Smooth muscle cell (in vitro differentiated cells): ENCODE results near the gene ATP6V0B. TPM values are rescaled to one million over a fixed set of nuclear protein-coding genes. Genes with fewer than 3 reads are reported as not detected.

Experiments used
- DNase-seq: peaks from one replicate; lab custom pipeline; 2025; ENCODE audit not compliant: unreplicated experiment; lab: John Stamatoyannopoulos, UW
- H2AFZ ChIP-seq: fragments of 200-600 bp; sonication (generic); 2 replicates; pipeline ENCODE4 v1.6.0; 2016; ENCODE audit warnings: antibody characterized with exemption, low read depth, mild to moderate bottlenecking
- H3F3A ChIP-seq: fragments of 200-600 bp; sonication (generic); 2 replicates; pipeline ENCODE4 v1.6.0; 2017; ENCODE audit warnings: antibody characterized with exemption, low read depth
- H3K27ac ChIP-seq: fragments of 200-600 bp; sonication (generic); 2 replicates; pipeline ENCODE4 v1.5.1; 2016; ENCODE audit warnings: low read depth, mild to moderate bottlenecking
- H3K27me3 ChIP-seq: fragments of 200-600 bp; sonication (generic); 2 replicates; pipeline ENCODE4 v1.6.1; 2016; ENCODE audit warnings: low read depth, mild to moderate bottlenecking
- H3K36me3 ChIP-seq: fragments of 200-600 bp; sonication (generic); 2 replicates; pipeline ENCODE4 v1.5.1; 2016; ENCODE audit warnings: low read depth
- H3K4me1 ChIP-seq: fragments of 200-600 bp; sonication (generic); 2 replicates; pipeline ENCODE4 v1.5.1; 2016; ENCODE audit warnings: low read depth
- H3K4me2 ChIP-seq: fragments of 200-600 bp; sonication (generic); 2 replicates; pipeline ENCODE4 v1.6.0; 2016; ENCODE audit warnings: mild to moderate bottlenecking
- H3K4me3 ChIP-seq: fragments of 200-600 bp; sonication (generic); 2 replicates; pipeline ENCODE4 v1.5.1; 2016; ENCODE audit warnings: mild to moderate bottlenecking
- H3K79me2 ChIP-seq: fragments of 200-600 bp; sonication (generic); 2 replicates; pipeline ENCODE4 v1.6.0; 2016; ENCODE audit warnings: low read depth, mild to moderate bottlenecking
- H3K9ac ChIP-seq: fragments of 200-600 bp; sonication (generic); 2 replicates; pipeline ENCODE4 v1.6.0; 2016; ENCODE audit warnings: low read depth
- H3K9me3 ChIP-seq: fragments of 200-600 bp; sonication (generic); replicated peaks from 2 replicates; pipeline ENCODE4 v1.5.1; 2016; ENCODE audit warnings: low read depth
- H4K20me1 ChIP-seq: fragments of 200-600 bp; sonication (generic); 2 replicates; pipeline ENCODE4 v1.6.0; 2016; ENCODE audit warnings: low read depth
- WGBS: methylation state at CpG from one replicate; pipeline ENCODE4 v1.1.7; 2016; ENCODE audit warnings: low lambda C conversion rate; 5-methylcytosine and 5-hydroxymethylcytosine counted together
- polyA plus RNA-seq: library from polyadenylated mRNA; unstranded; fragments of >200 nt; fragmentation: Nextera tagmentation; extraction: Ambion mirVana; gene quantifications from 2 replicates; pipeline ENCODE4 v1.2.1, GENCODE V29; 2016
- total RNA-seq: library from RNA; depleted of rRNA; stranded (reverse); fragments of >200 nt; gene quantifications from 2 replicates; pipeline ENCODE4 v1.2.3, GENCODE V29; 2014
- TF ChIP-seq, protein P1 (sequence below): fragments of 200-600 bp; sonication (generic); IDR thresholded peaks from 2 replicates; pipeline ENCODE4 v1.5.1; 2017; ENCODE audit warnings: borderline replicate concordance, mild to moderate bottlenecking, antibody characterized with exemption; ENCODE audit not compliant: insufficient read depth, poor library complexity, severe bottlenecking

The ATP6V0B gene
- total and polyA plus RNA-seq, 2 experiments from 2014 or later: 106 to 203 TPM

DNA sequence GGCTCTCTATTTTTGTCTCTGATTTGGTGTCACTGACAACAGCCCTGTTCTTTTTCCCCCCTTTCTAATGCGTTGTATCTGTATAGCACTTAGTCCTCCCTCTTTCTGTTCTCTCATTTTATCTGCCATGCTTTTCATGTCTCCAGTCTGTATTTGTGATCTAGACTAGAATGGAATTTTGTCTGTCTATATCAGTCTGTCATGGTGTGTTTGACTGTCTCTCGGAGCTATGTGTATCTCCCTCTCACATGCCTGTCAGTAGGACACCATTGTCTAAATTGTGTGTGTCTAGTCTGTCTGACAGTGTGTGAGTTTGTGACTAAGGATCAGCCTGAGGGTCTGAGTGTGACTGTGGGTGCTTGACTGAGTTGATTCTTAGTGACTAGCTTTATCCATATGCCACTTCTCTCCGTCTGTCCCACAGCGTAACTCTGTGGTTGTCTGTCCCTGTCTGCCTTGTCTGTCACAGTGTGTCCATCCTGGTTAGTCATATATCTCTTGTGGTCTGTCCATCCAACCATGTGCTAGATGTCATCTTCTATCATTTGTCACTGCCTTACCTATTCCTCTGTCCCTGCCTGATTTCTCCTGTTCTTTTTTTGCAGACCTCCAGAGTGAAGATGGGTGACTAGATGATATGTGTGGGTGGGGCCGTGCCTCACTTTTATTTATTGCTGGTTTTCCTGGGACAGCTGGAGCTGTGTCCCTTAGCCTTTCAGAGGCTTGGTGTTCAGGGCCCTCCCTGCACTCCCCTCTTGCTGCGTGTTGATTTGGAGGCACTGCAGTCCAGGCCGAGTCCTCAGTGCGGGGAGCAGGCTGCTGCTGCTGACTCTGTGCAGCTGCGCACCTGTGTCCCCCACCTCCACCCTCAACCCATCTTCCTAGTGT is 2.9 kb downstream of the ATP6V0B start:
- Histone ChIP-seq H3K4me1 (peaks cover 18% of the 10 kb centered on the region), H3K79me2 (peaks cover 31% of the 10 kb centered on the region), H4K20me1 (peaks cover 54% of the 10 kb centered on the region), H3K27ac (no peak overlapping the region), H3K9me3 (no peaks in the 10 kb centered on the region), H2AFZ (no peak overlapping the region), H3K4me3 (no peak overlapping the region), H3K27me3 (no peaks in the 10 kb centered on the region), H3K4me2 (peak overlapping the region; percentile 95), H3K36me3 (no peaks in the 10 kb centered on the region), H3K9ac (no peak overlapping the region), H3F3A (peaks cover 19% of the 10 kb centered on the region)
- WGBS: 90% methylated on average over 9 of the region's 9 CpGs
- TF ChIP-seq, protein P1, sequence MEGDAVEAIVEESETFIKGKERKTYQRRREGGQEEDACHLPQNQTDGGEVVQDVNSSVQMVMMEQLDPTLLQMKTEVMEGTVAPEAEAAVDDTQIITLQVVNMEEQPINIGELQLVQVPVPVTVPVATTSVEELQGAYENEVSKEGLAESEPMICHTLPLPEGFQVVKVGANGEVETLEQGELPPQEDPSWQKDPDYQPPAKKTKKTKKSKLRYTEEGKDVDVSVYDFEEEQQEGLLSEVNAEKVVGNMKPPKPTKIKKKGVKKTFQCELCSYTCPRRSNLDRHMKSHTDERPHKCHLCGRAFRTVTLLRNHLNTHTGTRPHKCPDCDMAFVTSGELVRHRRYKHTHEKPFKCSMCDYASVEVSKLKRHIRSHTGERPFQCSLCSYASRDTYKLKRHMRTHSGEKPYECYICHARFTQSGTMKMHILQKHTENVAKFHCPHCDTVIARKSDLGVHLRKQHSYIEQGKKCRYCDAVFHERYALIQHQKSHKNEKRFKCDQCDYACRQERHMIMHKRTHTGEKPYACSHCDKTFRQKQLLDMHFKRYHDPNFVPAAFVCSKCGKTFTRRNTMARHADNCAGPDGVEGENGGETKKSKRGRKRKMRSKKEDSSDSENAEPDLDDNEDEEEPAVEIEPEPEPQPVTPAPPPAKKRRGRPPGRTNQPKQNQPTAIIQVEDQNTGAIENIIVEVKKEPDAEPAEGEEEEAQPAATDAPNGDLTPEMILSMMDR: no peak
- no peak for DNase-seq

DNA sequence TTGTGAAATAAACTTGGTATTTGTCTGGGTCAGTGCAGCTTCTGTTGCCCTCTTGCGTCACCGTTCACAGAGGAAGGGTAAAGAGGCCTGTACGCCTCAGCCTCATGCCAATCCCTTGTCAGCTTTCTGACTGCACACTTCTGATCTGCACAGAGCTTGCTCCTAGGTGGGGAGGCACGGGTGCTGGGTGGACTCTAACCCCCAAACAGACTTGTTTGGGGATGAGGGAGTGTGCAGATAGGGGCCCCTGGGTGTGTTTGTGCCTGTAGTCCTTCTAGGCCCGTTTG is 3.4 kb downstream of the ATP6V0B start:
- H3K36me3 ChIP-seq: no peaks in the 10 kb centered on the region
- H3K4me1 ChIP-seq: peaks cover 18% of the 10 kb centered on the region
- 78% methylated on average over 5 of the region's 5 CpGs for WGBS
- no peak overlapping the region for H3K27ac ChIP-seq
- H3K9me3 ChIP-seq: no peaks in the 10 kb centered on the region
- TF ChIP-seq, protein P1: no peak
- no peaks in the 10 kb centered on the region for H3K27me3 ChIP-seq
- H3K4me3 ChIP-seq: peak overlapping the region; percentile 74
- H3K4me2 ChIP-seq: peak overlapping the region; percentile 95
- DNase-seq: no peak
- no peak overlapping the region for H3K9ac ChIP-seq
- peaks cover 60% of the 10 kb centered on the region for H4K20me1 ChIP-seq
- peaks cover 31% of the 10 kb centered on the region for H3K79me2 ChIP-seq
- no peak overlapping the region for H2AFZ ChIP-seq
- H3F3A ChIP-seq: peaks cover 19% of the 10 kb centered on the region

DNA sequence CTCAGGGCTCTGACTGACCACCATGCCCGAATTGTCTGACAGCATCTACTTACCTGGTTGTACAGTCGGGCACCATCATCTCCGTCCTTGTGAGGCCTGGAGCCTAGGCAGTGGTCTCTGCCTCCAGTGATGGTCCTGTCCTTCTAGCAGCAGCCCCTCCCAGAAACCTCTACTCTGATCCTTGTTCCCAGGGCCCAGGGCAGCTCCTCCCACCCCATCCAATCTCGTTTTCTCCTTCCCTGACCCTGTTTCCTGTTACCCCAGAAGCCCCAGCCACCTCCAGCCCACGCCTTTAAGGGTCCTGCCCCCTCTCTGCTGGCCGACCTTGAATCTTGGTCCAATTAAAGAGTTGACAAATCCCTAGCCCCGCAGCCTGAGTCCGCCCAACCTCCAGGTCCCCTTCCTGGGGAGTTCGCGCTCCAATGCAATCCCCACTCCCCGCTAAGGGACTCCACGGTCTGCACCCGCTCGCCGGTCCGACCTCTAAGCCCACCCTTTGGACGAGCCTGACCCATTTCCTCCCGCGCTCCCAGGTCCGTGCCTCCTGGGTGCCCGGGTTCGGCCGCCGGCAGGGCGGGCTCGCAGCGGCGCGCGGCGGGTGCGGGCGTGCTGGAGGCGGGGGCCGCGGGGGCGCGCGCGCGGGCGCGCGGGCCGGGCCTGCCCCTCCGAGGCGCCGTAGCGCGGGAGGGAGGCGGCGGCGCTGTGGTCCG is 3.9 kb downstream of the ATP6V0B start, which contains the start of gene B4GALT2:
Gene B4GALT2 (plus strand): TSS at position 660 of the 710 bp plus-strand sequence. CDS start 1,951 bp downstream, outside the sequence.
- WGBS: 5% methylated on average over 35 of the region's 54 CpGs

More for the DNA sequence above, 3.9 kb downstream of the ATP6V0B start, which contains the start of gene B4GALT2:
- Histone ChIP-seq H3K4me2 (peak within 1 kb of the TSS; percentile 98), H2AFZ (peak within 1 kb of the TSS; percentile 74), H3K79me2 (peaks cover 31% of the 10 kb centered on the region), H3K4me1 (peaks cover 18% of the 10 kb centered on the region), H3K36me3 (no peaks in the 10 kb centered on the region), H3K27ac (peak within 1 kb of the TSS; percentile 25), H3K4me3 (peak within 1 kb of the TSS; percentile 75), H4K20me1 (peaks cover 65% of the 10 kb centered on the region), H3K27me3 (no peaks in the 10 kb centered on the region), H3K9ac (peak within 1 kb of the TSS; percentile 76), H3K9me3 (no peaks in the 10 kb centered on the region), H3F3A (peaks cover 19% of the 10 kb centered on the region)
- no peak for DNase-seq
- TF ChIP-seq, protein P1: no peak
